ENCODE measurements around the gene SSC5D. TPM values are rescaled to one million over a fixed set of nuclear protein-coding genes. Genes with fewer than 3 reads are reported as not detected.
A peak's percentile ranks its signal among the peaks of the same experiment; 100 is the strongest.
"Not testable (repeated sequence)": the region's sequence is repeated elsewhere in the genome, so short reads cannot be mapped to it uniquely, and the experiment has no call there.

The SSC5D gene
- polyA plus RNA-seq, 1 donor, result 17.3 TPM

GRCh38 chr19:55503502-55504251 lies 15.4 kb downstream of the SSC5D start:
- DNase-seq (ENCODE audit: low read depth), result peak; percentile 78

- no peak for DNase-seq (ENCODE audit: low read depth)
Observed at GRCh38 chr19:55504252-55504603, 16.0 kb downstream of the SSC5D start.

GRCh38 chr19:55504981-55505380 lies 16.7 kb downstream of the SSC5D start:
- no peak for DNase-seq (ENCODE audit: low read depth)

- DNase-seq (ENCODE audit: low read depth), result no peak
Observed at GRCh38 chr19:55508120-55508519, 19.9 kb downstream of the SSC5D start.

- peak; percentile 73 for DNase-seq (ENCODE audit: low read depth)
Observed at GRCh38 chr19:55516878-55517620, 28.8 kb downstream of the SSC5D start.

GRCh38 chr19:55519451-55520311 lies 31.4 kb downstream of the SSC5D start:
- no peak for DNase-seq (ENCODE audit: low read depth)

GRCh38 chr19:55520691-55521292 lies 32.6 kb downstream of the SSC5D start:
- DNase-seq (ENCODE audit: low read depth), result no peak

- no peak for DNase-seq (ENCODE audit: low read depth)
Observed at GRCh38 chr19:55525289-55526101, 37.3 kb downstream of the SSC5D start.

GRCh38 chr19:55526216-55527196 lies 38.3 kb downstream of the SSC5D start:
- DNase-seq (ENCODE audit: low read depth), result no peak

GRCh38 chr19:55527197-55528029 lies 39.2 kb downstream of the SSC5D start:
- no peak for DNase-seq (ENCODE audit: low read depth)

GRCh38 chr19:55528030-55528803 lies 40.0 kb downstream of the SSC5D start:
- DNase-seq (ENCODE audit: low read depth), result no peak

- DNase-seq (ENCODE audit: low read depth), result no peak
Observed at GRCh38 chr19:55529636-55530234, 41.5 kb downstream of the SSC5D start.

GRCh38 chr19:55530996-55531395 lies 42.8 kb downstream of the SSC5D start:
- DNase-seq (ENCODE audit: low read depth), result no peak

- not testable (repeated sequence) for DNase-seq (ENCODE audit: low read depth)
Observed at GRCh38 chr19:55534280-55534679, 46.0 kb downstream of the SSC5D start.

GRCh38 chr19:55535173-55535964 lies 47.1 kb downstream of the SSC5D start:
- no peak for DNase-seq (ENCODE audit: low read depth)

- no peak for DNase-seq (ENCODE audit: low read depth)
Observed at GRCh38 chr19:55535965-55536350, 47.7 kb downstream of the SSC5D start.

GRCh38 chr19:55536366-55536765 lies 48.1 kb downstream of the SSC5D start:
- DNase-seq (ENCODE audit: low read depth), result no peak

Measured in forelimb muscle (tissue), 1 donor.